ENCODE results near the gene AMN. TPM values are rescaled to one million over a fixed set of nuclear protein-coding genes. Genes with fewer than 3 reads are reported as not detected.

The AMN gene
- total and polyA plus RNA-seq, 4 donors = 2.1 to 51.2 (median 8.6) TPM

DNA sequence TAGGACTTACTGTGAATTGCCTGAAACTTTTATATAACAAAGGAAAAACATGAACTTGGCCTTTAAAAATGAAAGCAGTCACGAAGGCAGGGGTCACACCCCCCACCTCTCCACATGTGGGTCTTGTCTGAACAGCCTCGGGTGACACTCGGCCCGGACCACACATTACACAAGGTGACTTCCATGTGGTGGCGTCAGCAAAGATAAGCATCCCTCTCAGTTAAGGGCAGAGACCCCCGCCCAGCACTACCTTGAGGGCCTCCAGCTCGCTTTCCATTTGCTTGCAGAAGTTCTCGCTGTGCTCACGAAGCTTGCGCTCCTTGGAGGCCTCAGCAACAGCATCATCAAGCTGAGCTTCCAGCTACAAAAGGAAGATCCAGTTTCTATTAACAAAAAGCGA, 47.4 kb downstream of the AMN start:
- Histone ChIP-seq H3K4me3 (ENCODE audit: low read depth in 1 of 3, low read length in 3 of 3) (no peak overlapping the region), H3K9ac (ENCODE audit: low read depth in 1 of 2, low read length in 2 of 2) (no peak overlapping the region), H3K36me3 (ENCODE audit: control insufficient read depth in 4 of 4, insufficient read depth in 3 of 4, low read depth in 1 of 4, low read length in 3 of 4) (peaks cover 25 to 82% (median 69%) of the 10 kb centered on the region in 4 donors), H3K4me1 (ENCODE audit: control insufficient read depth in 4 of 4, insufficient read depth in 4 of 4, low read length in 3 of 4) (no peaks in the 10 kb centered on the region), H3K9me3 (ENCODE audit: control insufficient read depth in 4 of 4, low read length in 3 of 4) (no peaks in the 10 kb centered on the region), H3K27me3 (ENCODE audit: control insufficient read depth in 4 of 4, insufficient read depth in 4 of 4, low read length in 3 of 4) (no peaks in the 10 kb centered on the region), H3K27ac (ENCODE audit: low read depth in 1 of 2, low read length in 2 of 2) (no peak overlapping the region)
- no peak for TF ChIP-seq RAD21 (IDR thresholded peaks at IDR 0.05)
- TF ChIP-seq, protein P1, sequence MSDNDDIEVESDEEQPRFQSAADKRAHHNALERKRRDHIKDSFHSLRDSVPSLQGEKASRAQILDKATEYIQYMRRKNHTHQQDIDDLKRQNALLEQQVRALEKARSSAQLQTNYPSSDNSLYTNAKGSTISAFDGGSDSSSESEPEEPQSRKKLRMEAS (IDR thresholded peaks at IDR 0.05) = no peak
- TF ChIP-seq EGR1 (IDR thresholded peaks at IDR 0.05; ENCODE audit: low read depth in 2 of 2) = no peak
- TF ChIP-seq, protein P2, sequence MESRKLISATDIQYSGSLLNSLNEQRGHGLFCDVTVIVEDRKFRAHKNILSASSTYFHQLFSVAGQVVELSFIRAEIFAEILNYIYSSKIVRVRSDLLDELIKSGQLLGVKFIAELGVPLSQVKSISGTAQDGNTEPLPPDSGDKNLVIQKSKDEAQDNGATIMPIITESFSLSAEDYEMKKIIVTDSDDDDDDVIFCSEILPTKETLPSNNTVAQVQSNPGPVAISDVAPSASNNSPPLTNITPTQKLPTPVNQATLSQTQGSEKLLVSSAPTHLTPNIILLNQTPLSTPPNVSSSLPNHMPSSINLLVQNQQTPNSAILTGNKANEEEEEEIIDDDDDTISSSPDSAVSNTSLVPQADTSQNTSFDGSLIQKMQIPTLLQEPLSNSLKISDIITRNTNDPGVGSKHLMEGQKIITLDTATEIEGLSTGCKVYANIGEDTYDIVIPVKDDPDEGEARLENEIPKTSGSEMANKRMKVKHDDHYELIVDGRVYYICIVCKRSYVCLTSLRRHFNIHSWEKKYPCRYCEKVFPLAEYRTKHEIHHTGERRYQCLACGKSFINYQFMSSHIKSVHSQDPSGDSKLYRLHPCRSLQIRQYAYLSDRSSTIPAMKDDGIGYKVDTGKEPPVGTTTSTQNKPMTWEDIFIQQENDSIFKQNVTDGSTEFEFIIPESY (IDR thresholded peaks at IDR 0.05) = no peak
- TF ChIP-seq RXRA (IDR thresholded peaks at IDR 0.05) = no peak
- TF ChIP-seq, protein P3, sequence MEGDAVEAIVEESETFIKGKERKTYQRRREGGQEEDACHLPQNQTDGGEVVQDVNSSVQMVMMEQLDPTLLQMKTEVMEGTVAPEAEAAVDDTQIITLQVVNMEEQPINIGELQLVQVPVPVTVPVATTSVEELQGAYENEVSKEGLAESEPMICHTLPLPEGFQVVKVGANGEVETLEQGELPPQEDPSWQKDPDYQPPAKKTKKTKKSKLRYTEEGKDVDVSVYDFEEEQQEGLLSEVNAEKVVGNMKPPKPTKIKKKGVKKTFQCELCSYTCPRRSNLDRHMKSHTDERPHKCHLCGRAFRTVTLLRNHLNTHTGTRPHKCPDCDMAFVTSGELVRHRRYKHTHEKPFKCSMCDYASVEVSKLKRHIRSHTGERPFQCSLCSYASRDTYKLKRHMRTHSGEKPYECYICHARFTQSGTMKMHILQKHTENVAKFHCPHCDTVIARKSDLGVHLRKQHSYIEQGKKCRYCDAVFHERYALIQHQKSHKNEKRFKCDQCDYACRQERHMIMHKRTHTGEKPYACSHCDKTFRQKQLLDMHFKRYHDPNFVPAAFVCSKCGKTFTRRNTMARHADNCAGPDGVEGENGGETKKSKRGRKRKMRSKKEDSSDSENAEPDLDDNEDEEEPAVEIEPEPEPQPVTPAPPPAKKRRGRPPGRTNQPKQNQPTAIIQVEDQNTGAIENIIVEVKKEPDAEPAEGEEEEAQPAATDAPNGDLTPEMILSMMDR (IDR thresholded peaks at IDR 0.05; ENCODE audit: low read depth, low read length, missing input control) = no peak
- TF ChIP-seq FOXA2 (IDR thresholded peaks at IDR 0.05) = no peak
- no peak for TF ChIP-seq HNF4A (conservative IDR thresholded peaks at IDR 0.05)
- TF ChIP-seq, protein P4, sequence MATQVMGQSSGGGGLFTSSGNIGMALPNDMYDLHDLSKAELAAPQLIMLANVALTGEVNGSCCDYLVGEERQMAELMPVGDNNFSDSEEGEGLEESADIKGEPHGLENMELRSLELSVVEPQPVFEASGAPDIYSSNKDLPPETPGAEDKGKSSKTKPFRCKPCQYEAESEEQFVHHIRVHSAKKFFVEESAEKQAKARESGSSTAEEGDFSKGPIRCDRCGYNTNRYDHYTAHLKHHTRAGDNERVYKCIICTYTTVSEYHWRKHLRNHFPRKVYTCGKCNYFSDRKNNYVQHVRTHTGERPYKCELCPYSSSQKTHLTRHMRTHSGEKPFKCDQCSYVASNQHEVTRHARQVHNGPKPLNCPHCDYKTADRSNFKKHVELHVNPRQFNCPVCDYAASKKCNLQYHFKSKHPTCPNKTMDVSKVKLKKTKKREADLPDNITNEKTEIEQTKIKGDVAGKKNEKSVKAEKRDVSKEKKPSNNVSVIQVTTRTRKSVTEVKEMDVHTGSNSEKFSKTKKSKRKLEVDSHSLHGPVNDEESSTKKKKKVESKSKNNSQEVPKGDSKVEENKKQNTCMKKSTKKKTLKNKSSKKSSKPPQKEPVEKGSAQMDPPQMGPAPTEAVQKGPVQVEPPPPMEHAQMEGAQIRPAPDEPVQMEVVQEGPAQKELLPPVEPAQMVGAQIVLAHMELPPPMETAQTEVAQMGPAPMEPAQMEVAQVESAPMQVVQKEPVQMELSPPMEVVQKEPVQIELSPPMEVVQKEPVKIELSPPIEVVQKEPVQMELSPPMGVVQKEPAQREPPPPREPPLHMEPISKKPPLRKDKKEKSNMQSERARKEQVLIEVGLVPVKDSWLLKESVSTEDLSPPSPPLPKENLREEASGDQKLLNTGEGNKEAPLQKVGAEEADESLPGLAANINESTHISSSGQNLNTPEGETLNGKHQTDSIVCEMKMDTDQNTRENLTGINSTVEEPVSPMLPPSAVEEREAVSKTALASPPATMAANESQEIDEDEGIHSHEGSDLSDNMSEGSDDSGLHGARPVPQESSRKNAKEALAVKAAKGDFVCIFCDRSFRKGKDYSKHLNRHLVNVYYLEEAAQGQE (IDR thresholded peaks at IDR 0.05) = no peak
- TF ChIP-seq, protein P5, sequence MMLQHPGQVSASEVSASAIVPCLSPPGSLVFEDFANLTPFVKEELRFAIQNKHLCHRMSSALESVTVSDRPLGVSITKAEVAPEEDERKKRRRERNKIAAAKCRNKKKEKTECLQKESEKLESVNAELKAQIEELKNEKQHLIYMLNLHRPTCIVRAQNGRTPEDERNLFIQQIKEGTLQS (IDR thresholded peaks at IDR 0.05) = no peak
- no peak for TF ChIP-seq NR2F2 (IDR thresholded peaks at IDR 0.05)
- TF ChIP-seq TAF1 (conservative IDR thresholded peaks at IDR 0.05) = no peak
- no peak for TF ChIP-seq YY1 (IDR thresholded peaks at IDR 0.05)
- WGBS = 94% methylated on average over 11 of the region's 11 CpGs
- DNase-seq (ENCODE audit: low spot score) = no peak

DNA sequence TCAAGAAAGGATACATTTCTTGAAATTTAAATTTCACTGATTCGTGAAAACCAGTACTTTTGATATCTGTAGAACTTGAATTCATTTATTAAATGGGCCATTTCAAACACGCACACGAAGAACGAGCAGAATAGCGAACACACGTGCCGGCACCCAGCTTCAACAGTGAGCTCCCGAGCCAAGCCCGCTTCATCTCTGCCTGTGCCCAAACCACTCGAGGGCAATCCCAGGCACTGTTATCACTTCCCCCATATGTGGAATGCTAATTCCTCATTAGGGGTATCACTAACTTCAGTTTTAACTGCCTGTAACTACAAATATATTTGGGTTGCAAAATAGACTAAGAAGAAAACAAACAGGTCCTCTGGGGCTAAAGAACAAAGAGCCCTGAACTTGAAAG, 48.0 kb downstream of the AMN start:
- no peaks in the 10 kb centered on the region for H3K27me3 ChIP-seq (ENCODE audit: control insufficient read depth in 4 of 4, insufficient read depth in 4 of 4, low read length in 3 of 4)
- H3K36me3 ChIP-seq (ENCODE audit: control insufficient read depth in 4 of 4, insufficient read depth in 3 of 4, low read depth in 1 of 4, low read length in 3 of 4) = peaks cover 25 to 79% (median 68%) of the 10 kb centered on the region in 4 donors
- H3K27ac ChIP-seq (ENCODE audit: low read depth in 1 of 2, low read length in 2 of 2) = no peak overlapping the region
- H3K4me1 ChIP-seq (ENCODE audit: control insufficient read depth in 4 of 4, insufficient read depth in 4 of 4, low read length in 3 of 4) = no peaks in the 10 kb centered on the region
- no peak for DNase-seq (ENCODE audit: low spot score)
- H3K4me3 ChIP-seq (ENCODE audit: low read depth in 1 of 3, low read length in 3 of 3) = no peak overlapping the region
- no peaks in the 10 kb centered on the region for H3K9me3 ChIP-seq (ENCODE audit: control insufficient read depth in 4 of 4, low read length in 3 of 4)
- H3K9ac ChIP-seq (ENCODE audit: low read depth in 1 of 2, low read length in 2 of 2) = no peak overlapping the region
- 93% methylated on average over 10 of the region's 10 CpGs for WGBS
- TF ChIP-seq EGR1 (IDR thresholded peaks at IDR 0.05; ENCODE audit: low read depth in 2 of 2) (no peak), JUND (IDR thresholded peaks at IDR 0.05) (no peak), SP1 (IDR thresholded peaks at IDR 0.05) (no peak), TAF1 (conservative IDR thresholded peaks at IDR 0.05) (no peak), GABPA (IDR thresholded peaks at IDR 0.05 in 1 of 2, conservative IDR thresholded peaks at IDR 0.05 in 1 of 2) (no peak), RAD21 (IDR thresholded peaks at IDR 0.05) (no peak), HNF4G (IDR thresholded peaks at IDR 0.05) (no peak)
- TF ChIP-seq, protein P4 (IDR thresholded peaks at IDR 0.05) = no peak
- TF ChIP-seq, protein P5 (IDR thresholded peaks at IDR 0.05) = no peak
- TF ChIP-seq, protein P2 (IDR thresholded peaks at IDR 0.05) = no peak

Measured in liver (tissue), 9 donors.